Stimulated activated CD8-positive, alpha-beta memory T cell treated with anti-CD3 and anti-CD28 coated beads, Interleukin-7, amount 100 ng/mL, for 48 hours (primary cell): ENCODE measurements around the gene DCXR.

Experiments used
- DNase-seq, 2 donors: peaks; one replicate each; pipeline ENCODE4 v3.0.0-alpha.2; 2020; ENCODE audit warnings: low read depth in 1 of 2; ENCODE audit errors: extremely low read depth in 1 of 2

The DCXR gene

DNA sequence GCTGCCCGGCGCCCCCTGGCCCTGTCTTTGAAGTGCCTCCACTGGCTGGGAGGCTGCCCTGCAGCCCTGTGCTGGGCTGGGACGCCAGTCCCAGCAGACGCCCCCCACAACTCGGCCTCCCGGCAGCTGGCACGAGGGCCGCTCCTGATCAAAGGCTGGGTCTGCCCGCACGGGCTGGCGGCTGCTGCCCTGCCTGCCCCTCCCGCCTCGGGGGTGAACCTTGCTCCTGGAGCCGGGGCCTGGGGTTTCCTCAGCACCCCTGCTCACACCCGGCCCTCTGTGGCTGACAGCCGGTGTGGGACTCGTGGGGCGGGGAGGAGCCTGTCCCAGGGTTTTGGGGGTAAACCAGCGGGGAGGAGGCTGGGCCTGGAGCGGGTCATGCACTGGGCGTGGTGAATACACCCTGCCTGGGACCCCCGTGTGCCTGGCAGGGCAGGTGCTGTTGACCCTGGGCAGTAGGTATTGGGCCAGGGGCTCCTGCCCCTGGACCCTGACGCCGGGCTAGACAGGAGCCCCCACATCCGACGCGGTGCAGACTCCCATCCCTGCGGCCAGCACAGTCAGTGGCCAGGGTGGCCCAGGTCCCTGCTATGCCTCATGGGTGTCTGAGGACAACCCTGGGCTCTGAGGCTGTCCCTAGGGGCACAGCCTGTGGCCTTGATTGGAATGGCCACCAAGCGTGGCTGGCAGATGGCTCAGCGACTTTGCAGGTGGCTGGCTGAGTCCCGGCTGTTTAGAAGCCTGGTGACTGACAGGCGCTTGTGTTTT is 36.5 kb downstream of the DCXR start:
- no peak for DNase-seq

DNA sequence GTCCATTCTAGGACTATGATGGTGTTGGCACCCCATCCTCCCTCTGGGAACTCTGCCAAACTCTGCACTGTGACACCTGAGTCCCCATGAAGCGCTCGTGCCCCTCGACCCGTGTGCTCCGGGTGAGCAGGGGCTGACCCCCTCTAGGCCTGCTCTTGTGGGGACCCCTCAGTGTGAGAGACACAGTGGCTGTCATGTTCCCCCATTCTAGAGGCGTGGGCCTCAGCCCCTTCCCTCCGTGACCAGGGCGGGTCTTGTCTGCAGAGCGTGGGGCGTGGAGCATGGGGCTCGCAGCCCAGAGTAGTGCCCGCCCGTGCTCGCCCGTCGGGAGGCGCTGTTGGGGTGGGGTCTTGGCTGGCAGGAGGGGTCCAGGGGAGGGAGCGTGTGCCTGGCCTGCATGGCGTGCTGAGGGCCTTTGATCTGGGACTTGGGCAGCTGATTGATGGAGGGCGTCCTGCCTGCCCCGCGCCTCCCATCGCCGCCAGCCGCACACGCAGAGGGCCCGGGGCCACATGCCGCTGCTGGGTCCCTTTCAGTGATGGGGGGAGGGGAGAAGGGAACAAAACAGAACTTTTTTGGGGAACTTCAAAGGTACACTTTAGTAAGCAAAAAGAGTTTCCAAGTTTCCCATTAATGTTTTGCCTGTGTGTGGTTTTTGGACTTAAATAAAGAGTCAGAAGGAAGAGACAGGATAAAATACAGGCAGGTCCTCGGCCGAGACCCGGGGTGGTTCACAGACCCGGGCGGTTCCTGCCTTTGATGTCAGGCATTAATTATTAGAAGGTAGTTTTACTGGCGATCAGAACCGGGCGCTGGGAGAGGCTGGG is 37.3 kb downstream of the DCXR start:
- DNase-seq, result no peak

DNA sequence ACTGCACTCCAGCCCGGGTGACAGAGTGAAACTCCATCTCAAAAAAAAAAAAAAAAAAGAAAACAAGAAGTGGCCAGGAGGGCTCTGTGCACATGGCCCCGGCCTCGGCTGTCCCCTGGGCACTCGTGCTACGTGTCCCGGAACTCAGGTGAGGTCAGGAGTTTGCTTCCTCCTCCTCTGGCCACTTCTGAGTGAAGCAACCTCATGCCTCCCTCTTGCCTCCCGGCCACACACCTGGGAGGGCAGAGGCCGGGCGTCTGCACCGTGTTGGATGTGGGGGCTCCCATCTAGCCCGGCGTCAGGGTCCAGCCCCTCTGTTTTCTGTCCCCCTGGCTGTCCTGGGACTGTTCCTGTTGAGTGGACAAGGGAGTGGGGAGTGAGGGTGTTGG is 37.9 kb downstream of the DCXR start:
- no peak for DNase-seq

DNA sequence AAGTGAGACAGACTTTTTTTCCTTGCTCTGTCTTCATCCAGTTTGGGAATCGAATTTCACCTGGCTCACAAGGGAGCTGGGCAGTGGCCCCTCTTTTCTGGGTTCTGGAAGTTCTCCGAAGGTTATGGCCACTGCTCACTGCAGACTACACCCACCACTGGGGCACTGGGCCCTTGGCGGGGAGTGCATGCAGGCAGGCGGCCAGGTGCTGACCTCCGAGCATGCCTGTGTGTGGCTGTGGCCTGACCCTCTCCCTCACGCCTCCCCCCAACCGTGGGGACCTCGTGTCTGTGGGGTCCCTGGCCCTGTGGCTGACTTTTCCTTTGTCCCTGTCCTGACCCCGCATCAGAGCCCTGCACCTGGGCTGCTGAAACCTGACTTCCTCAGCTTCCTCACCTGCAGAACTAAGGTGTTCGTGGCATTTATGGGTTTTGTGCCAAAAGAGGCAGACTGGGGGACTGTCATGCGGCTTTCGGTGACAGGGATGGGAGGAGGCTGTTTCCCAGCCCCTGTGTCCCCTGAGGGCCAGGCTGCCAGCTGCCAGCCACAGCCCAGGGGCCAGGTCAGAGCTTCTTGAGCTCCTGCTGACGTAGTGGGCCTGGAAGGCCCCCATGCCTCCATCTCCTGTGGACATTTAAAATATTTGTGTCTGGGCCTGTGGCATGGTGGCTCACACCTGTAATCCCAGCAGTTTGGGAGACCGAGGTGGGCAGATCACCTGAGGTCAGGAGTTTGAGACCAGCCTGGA is 38.6 kb downstream of the DCXR start:
- no peak for DNase-seq

DNA sequence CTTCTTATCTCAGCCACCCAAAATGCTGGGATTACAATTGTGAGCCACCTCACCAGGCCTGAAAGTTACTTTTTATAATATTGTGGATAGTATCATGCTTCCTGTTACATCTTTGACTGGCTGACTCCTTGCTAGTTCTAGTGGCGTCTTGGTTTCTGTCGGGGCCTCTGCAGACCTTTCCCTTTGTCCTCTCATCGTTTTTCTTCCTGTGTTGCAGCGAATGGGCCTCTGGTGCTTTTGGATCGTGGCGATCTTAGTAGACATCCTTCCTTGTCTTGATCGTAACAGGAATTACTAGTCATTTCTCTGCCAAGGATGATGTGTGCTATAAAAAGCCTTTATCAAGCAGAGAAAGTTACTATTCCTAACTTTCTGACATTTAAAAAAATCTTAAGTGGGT is 39.3 kb downstream of the DCXR start:
- DNase-seq, result no peak

DNA sequence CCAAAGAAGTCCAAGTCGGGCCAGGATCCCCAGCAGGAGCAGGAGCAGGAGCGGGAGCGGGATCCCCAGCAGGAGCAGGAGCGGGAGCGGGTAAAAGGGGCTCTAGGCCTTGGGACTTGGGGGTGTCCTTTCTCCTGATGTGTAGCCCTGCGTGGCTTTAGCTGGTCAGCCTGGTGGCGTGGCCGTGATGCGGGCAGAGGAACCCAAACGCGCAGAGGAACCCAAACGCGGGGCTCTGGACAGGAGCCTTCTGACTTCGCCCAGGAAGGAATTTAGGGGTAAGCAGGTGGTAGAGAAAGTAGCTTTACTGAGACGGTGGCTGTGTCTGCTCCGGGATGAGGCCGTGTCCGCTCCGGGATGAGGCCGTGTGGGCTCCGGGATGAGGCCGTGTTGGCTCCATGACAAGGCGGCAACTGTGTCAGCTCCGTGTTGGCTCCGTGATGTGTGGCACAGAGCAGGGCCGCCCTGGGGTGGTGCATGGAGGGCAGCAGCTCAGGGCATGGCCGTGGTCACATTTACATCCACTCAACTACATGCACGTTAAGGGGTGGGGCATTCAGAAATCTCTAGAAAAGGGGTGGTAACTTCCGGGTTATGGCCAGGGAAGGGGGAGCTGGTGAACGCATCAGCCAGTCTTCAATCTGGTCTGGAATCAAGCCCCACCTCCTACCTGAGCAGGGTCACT is 40.6 kb downstream of the DCXR start:
- no peak for DNase-seq

DNA sequence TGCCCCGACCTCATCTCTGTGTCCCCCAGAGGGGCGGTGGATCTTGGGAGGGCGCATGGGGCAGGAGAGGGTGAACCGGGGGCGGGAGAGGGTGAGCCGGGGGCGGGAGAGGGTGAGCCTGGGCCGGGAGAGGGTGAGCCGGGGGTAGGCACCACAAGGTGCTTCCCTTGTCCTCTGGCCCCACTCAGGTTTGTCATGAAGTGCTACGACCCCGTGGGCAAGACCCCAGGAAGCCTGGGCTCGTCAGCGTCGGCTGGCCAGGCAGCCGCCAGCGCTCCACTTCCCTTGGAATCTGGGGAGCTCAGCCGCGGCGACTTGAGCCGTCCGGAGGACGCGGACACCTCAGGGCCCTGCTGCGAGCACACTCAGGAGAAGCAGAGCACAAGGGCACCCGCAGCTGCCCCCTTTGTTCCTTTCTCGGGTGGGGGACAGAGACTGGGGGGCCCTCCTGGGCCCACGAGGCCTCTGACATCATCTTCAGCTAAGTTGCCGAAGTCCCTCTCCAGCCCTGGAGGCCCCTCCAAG is 41.2 kb downstream of the DCXR start:
- no peak for DNase-seq

DNA sequence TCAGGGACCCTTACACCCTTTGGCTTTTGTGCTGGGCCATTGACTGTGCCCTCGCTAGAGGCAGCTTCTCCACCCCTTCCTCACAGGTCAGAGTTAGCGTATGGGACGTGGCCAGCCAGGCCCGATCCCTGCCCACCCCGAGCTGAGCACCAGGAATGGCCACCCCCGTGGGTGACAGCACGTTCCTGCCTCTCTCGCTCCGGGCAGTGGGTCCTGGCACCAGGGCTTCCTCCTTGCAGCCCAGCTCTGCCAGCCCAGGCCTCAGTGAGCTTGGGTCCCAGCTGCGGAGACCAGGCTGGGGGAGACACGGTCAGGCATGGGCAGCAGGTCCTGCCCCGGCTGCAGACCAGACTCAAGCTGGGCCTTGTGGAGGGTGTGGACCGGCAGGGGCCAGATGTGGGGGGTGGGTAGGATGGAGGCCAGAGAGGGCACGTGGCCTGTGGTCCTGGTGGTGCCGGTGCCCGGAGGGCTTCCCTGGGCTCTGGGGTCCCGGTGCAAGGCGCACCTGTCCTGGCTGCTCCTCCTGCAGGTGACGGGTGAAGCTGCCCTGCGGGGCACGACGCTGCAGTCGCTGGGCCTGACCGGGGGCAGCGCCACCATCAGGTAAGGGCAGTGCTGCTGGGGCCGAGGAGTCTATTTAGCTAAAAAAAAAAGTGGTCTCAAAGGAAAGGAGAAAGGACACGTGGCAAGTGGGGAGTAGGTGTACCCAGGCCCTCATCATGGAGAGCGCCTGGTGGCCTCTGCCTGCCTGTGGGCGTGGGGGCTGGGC is 41.9 kb downstream of the DCXR start:
- no peak for DNase-seq

DNA sequence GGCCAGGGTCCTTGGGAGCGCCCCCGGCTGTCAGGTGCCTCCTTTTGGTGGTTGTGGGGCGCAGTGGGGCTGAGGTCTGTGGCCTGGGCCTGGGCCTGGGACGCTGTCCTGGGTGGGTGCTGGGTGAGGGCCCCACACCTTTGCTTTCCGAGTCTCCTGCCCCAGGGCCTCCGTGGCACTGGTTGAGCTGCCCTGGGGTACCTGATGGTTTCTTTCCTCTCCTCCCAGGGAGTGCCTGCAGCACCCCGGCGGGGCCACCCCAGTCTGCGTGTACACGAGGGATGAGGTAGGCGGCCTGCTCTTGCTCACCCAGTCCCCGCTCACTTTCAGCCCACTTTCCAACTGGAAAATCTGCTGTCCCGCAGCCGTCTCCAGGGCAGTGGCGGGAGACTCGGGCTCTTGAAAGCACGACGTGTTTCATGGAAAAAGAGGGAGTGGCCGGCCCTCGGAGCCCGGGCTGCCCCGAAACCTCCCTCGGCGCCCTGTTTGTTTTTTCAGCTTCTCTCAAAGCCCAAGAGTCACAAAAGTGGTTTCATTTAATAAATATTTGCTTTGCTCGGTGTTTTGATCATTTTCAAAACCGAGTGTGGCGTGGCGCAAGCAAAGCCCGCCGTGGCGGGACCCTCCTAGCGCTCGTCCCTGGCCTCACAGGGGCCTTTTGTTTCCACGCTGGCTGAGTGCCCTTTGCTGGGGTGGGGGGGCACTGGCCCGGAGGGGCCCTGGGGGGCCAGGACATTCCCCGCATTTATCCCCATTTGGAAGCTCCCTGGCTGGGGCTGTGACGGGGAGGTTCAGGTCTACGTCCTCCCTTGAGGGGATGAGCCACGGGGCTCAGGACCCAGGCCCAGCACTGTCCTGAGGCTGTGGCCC is 42.7 kb downstream of the DCXR start:
- DNase-seq, result no peak

DNA sequence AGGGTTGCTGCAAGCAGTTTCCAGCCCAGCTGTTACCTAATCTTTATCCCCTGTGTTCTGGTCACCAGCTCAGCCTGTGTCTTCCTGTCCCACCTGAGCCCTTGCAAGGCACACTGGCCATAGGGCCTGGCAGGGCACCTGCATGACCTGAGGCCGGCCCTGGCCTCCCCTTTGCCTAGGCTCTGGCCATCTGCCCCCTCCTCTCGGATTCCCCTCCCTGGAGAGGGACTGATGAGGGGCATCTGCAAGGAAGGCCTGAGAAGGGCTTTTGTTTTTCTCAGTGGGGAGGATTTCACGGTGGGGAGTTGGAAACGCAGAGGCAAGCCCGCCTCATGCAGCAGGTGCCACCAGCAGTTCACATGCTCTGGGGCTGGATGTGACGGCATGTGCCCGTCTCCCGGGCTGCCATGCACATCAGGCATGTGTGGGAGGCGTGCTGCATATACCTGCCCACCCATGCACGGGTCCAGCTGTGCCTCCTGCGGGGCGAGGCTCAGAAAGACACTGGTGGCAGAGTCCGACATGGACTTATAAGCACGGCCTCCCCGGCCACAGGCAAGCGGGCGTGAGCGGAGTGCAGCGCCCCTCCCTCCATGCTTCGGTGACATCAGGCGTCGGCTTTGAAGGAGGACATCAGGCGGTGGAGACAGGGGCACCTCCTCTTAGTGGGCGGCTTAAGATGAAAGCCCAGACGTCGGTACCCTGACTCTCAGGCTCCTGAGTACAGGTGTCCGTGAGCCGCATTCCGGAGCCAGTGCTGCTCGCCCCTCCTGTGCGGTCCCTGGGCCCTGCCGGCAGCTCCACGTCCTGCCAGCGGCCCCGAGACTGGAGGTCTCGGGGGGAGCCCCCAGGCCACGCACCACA is 43.5 kb downstream of the DCXR start:
- DNase-seq, result no peak

DNA sequence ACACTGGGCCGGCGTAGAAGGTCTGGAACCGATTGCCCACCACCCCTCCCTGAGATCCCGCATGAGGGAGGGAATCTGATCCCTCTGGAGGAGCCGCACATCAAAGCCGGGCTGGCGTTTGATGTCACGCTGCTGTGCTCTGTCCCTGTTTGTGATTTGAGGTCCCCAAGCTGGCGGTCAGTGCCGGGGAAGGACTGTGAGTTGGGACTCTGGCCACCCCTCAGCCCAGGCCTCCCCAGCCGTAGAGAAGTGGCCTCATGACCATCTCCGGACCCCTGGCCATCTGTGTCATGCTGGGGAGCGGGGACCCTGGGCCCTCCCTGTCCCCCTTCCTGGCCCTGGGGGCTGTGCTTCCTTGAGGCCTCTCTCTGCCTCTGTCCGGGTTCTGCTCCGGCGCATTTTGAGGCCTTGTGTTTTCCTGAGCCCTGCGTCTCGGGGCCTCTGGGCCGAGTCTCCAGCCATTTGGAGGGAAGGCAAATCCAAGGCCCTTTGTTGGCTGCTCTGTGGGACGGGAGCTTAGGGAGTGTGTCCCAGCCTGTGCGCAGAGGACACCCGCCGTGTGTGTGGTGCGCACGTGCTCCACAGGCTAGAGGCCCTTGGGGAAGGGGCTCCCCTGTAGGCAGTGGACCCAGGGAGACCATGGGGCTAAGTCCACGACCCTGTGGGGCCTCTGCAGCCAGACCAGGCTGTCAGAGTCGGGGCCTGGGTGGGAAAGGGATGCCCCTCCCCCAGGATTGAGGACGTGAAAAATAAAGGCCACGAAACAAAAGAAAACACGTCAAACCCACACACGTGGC is 45.0 kb downstream of the DCXR start:
- DNase-seq, result no peak

DNA sequence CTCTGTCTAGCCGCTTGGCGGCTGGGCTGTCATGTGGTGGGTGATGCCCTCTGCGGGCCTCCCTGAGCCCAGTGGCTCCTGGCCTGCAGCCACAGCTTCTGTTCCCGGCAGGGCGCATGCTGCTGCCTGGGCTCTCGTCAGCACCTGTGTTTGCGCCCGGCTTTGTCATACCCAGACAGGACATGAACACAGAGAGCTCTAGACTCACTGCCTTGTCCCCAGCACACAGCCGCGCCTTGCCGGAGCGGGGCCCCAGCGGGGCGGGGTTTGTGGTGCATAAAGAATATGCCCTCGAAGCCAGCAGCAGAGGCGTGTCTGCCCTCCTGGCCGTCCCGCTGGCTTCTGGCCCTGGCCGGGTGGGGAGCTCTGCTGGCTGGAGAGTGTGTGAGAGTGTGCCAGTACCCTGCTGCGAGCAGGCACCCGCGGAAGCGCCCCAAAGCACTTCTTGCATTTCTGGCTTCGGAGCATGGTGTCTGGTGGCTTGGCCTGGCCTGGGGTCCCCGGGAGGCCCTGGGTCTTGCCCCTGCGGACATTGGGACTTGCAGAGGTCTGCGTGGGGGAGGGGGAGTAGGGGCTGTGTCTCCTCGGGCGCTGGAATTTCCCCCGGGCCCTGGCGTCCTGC is 45.7 kb downstream of the DCXR start:
- no peak for DNase-seq

DNA sequence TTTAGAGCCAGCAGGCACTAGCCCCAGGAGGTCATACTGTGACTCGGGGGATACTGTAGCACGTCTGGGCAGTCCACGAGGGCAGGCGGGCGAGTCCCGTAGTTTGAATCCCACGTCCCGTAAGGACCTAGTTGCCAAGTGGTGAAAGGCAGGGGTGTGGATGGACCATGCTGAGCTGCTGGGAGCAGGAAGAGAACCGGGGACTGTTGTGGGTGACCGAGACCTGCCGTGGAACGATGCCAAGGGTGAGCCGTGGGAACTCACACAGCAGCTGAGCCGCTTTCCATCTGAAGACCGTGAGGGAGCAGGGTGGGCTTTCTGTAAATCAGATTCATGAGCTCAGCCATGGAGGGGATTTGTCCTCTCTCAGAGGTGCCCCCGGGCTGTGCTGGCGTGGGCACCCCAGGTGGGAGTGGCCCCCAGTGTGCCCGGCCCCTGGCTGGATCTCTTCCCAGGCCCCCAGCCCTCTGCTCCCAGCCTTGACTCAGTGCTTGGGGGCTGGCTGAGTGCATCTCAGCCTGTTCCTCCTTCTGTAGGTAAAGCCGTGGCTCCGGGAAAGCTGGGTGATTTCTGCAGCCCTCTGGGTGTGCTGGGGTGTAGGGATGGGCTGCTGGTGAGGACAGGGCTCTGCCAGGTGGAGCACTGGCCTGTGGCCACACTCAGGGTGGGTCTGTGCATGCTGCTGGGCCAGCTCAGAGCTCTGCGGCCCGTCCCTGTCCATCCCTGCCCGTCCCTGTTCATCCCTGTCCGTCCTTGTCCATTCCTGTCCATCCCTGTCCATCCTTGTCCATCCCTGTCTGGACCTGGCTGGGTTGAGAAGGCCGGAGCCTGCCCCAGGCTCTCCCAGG is 46.4 kb downstream of the DCXR start:
- DNase-seq, result no peak

DNA sequence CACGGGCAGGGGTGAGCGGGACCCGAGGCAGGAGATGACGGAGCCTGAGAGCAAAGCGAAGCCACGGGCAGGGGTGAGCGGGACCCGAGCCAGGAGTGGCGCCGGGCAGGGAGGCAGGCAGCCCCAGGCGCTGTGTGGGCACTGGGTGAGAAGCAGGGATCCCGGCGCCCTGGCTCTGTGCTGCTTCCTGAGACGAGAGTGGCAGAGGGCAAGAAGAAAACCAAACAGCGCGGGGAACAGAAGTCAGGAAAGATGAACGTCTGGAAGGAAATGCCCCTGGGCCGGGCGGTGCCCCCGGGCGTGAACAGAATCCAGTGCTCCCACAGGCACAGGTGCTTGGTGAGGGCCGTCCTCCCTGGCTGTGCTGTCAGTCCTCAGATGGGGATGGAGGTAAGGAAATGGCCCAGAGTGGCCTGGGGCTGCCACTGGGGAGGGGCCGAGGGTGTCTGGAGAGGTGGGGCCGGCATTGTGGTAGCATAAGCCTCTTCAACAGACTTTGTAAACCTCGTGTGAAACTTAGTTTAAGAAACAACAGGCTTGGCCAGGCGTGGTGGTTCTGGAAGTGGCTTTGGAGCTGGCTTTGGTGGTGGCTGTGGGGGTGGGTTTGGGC is 50.2 kb downstream of the DCXR start:
- no peak for DNase-seq

DNA sequence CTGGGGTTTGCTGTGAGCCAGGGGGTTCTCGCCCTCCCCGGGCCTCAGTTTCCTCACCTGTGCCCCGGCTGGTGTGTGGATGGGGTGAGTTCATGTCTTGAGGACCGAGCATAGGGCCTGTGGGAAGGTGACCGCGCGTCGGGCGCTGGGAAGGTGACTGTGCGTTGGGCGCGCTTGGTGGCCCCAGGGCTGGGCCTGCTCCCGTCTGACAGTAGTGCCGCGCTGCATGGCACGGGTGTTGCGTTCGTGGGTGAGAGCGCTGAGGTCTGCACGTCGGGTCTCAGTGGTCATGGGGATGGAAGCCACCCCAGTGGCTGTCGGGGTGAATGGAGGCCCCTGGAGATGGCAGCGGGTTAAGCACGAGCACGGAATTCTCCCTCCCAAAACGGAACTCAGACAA is 50.9 kb downstream of the DCXR start:
- DNase-seq, result no peak
